Esophagus muscularis mucosa (tissue), 4 donors: ENCODE results near the gene USP28. TPM values are rescaled to one million over a fixed set of nuclear protein-coding genes. Genes with fewer than 3 reads are reported as not detected.
"Not testable (repeated sequence)": the region's sequence is repeated elsewhere in the genome, so short reads cannot be mapped to it uniquely, and the experiment has no call there.

ENCODE experiments used
- DNase-seq: peaks from one replicate; pipeline ENCODE4 v3.0.0-alpha.2; 2017; ENCODE audit errors: extremely low spot score
- H3K27ac ChIP-seq, 4 donors: fragments of 200-600 bp; sonication (generic); replicated peaks in 1 of 4; 1 replicate in 3 of 4; 2 replicates in 1 of 4; pipeline ENCODE4 v1.5.1; 2016 to 2019; ENCODE audit warnings: mild to moderate bottlenecking in 1 of 4
- H3K27me3 ChIP-seq, 4 donors: fragments of 200-600 bp; sonication (generic); one replicate each; pipeline versions ENCODE4 v1.5.1 to v1.6.0; 2016 to 2019
- H3K36me3 ChIP-seq, 4 donors: fragments of 200-600 bp; sonication (generic); one replicate each; pipeline ENCODE4 v1.5.1; 2016 to 2019
- H3K4me1 ChIP-seq, 4 donors: fragments of 200-600 bp; sonication (generic); one replicate each; pipeline ENCODE4 v1.5.1; 2016 to 2019
- H3K4me3 ChIP-seq, 4 donors: fragments of 200-600 bp; sonication (generic); 1 replicate in 2 of 4; 2 replicates in 2 of 4; pipeline ENCODE4 v1.5.1; 2016 to 2019; ENCODE audit warnings: mild to moderate bottlenecking in 4 of 4, moderate library complexity in 1 of 4
- H3K9me3 ChIP-seq, 4 donors: fragments of 200-600 bp; sonication (generic); 1 replicate in 3 of 4; 2 replicates in 1 of 4; pipeline ENCODE4 v1.5.1; 2016 to 2019
- EP300 ChIP-seq: sonication (generic); formaldehyde crosslinking; IDR thresholded peaks from one replicate; pipeline ENCODE4 v1.6.1; 2017; ENCODE audit warnings: antibody characterized with exemption
- POLR2A ChIP-seq: fragments of 450-650 bp; IDR thresholded peaks from one replicate; pipeline ENCODE4 v1.6.1; 2017; ENCODE audit warnings: antibody characterized with exemption, moderate library complexity, mild to moderate bottlenecking, low read depth
- POLR2AphosphoS5 ChIP-seq, 2 donors: sonication (generic); formaldehyde crosslinking; IDR thresholded peaks; one replicate each; pipeline ENCODE4 v1.6.1; 2017; ENCODE audit warnings: antibody characterized with exemption in 2 of 2
- WGBS: methylation state at CpG from one replicate; pipeline ENCODE4 v1.1.5; 2018; 5-methylcytosine and 5-hydroxymethylcytosine counted together
- intact Hi-C: fragments of 100-400 bp; cut with DNase I; formaldehyde crosslinking; loops from one replicate; pipeline ENCODE4 v1.15.1; 2023
- total RNA-seq, 4 donors: library from RNA; depleted of rRNA; stranded (reverse); fragments of >200 nt; gene quantifications; one replicate each; pipeline versions ENCODE4 v1.1.0 to v1.2.1, GENCODE V29; 2016
- TF ChIP-seq, protein P1 (sequence below), 3 experiments: fragments of 200-600 bp in 2 of 3; fragments of 450-650 bp in 1 of 3; sonication (generic) in 2 of 3; IDR thresholded peaks; one replicate each; pipeline ENCODE4 v1.5.1; 2017 to 2019; ENCODE audit warnings: antibody characterized with exemption in 3 of 3, mild to moderate bottlenecking in 2 of 3, moderate library complexity in 1 of 3

The USP28 gene
- total RNA-seq, 4 donors from 2014 or later: 25.2 to 45.9 (median 35.3) TPM

DNA sequence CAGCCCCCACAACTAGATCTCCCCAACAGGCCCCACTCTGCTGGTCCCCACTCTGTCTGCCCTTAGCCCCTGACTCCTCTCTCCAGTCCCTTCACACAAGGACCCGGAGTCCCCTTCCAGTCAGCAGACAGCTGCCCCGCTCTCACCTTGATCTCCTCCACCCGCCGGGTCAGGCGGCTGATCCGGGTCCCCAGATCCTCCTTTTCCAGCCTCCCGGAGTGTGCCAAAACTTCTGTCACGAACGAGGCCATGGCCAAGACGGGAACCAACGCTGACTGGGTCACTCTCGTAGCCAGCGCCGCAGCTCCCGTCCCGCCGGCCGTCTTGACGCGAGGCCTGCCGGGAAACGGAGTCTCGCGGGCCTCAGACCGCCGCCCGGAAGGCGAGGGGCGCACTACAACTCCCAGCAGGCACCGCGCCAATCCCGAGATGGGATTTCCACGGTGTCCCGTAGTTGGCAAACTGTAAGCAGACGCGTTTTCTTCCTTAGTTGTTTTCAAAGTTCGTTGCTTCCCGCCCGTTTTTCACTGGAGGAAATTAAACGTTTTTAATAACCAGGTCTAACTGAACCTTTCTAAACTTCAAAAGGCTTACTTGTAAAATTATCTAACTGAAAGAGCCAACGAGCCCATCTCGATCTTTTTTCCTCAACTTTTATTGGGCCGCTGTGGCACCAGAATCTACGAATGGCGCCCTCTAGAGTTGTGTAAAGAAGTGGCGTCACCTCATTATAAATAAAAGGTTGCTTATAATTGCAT is 101.8 kb downstream of the USP28 start, which contains the start of gene ZW10:
Gene ZW10, minus strand, starts transcription at position 277 of the 758 bp plus-strand sequence. Its CDS starts 26 bp downstream, at position 251.
- WGBS: under 1% methylated on average over 41 of the region's 46 CpGs
- TF ChIP-seq EP300: no peak
- no peak for TF ChIP-seq POLR2A
- TF ChIP-seq, protein P1, sequence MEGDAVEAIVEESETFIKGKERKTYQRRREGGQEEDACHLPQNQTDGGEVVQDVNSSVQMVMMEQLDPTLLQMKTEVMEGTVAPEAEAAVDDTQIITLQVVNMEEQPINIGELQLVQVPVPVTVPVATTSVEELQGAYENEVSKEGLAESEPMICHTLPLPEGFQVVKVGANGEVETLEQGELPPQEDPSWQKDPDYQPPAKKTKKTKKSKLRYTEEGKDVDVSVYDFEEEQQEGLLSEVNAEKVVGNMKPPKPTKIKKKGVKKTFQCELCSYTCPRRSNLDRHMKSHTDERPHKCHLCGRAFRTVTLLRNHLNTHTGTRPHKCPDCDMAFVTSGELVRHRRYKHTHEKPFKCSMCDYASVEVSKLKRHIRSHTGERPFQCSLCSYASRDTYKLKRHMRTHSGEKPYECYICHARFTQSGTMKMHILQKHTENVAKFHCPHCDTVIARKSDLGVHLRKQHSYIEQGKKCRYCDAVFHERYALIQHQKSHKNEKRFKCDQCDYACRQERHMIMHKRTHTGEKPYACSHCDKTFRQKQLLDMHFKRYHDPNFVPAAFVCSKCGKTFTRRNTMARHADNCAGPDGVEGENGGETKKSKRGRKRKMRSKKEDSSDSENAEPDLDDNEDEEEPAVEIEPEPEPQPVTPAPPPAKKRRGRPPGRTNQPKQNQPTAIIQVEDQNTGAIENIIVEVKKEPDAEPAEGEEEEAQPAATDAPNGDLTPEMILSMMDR (IDR thresholded peaks at IDR 0.05): peak; percentile 79 to 89 (median 83)
- TF ChIP-seq POLR2AphosphoS5 (IDR thresholded peaks at IDR 0.05): peak; percentile 78 to 95
- H3K27ac ChIP-seq: peak within 1 kb of the TSS; percentile 84 to 88 (median 88)
- peaks cover 0 to 14% (median 8%) of the 10 kb centered on the region in 4 donors for H3K36me3 ChIP-seq
- H3K4me1 ChIP-seq: peaks cover 16 to 34% (median 30%) of the 10 kb centered on the region in 4 donors
- intact Hi-C loops: loop anchor here (10.0 kb wide), 1 partner anchor 491 kb away; no protein-coding TSS in a partner anchor
- H3K4me3 ChIP-seq: peak within 1 kb of the TSS; percentile 72 to 87 (median 82)
- no peaks in the 10 kb centered on the region for H3K9me3 ChIP-seq
- peak; percentile 98 for DNase-seq
- H3K27me3 ChIP-seq: no peaks in the 10 kb centered on the region

DNA sequence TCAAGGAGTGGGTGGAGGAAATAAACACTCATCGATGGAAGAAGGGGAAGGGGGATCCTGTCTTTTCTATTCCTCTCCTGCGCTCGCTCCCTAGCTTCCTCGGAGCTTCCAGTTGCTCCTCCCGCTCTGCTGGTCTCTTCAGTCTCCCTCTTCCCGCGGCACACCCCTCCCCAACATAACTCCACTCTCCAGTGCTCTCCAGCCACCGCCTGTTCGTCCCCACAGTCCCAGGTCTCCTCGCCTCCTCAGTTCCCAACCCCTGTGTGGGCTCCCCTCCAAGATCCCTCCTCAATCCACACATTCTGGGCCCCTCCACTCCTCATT is 102.3 kb downstream of the USP28 start:
- peak overlapping the region; percentile 72 to 87 (median 82) for H3K4me3 ChIP-seq
- no peaks in the 10 kb centered on the region for H3K9me3 ChIP-seq
- DNase-seq: no peak
- TF ChIP-seq POLR2AphosphoS5 (IDR thresholded peaks at IDR 0.05) (no peak), POLR2A (no peak), EP300 (no peak)
- TF ChIP-seq, protein P1 (IDR thresholded peaks at IDR 0.05): no peak
- intact Hi-C loops: loop anchor here (10.0 kb wide), 1 partner anchor 492 kb away; no protein-coding TSS in a partner anchor
- WGBS: 2% methylated on average over 10 of the region's 10 CpGs
- peaks cover 0 to 20% (median 13%) of the 10 kb centered on the region in 4 donors for H3K36me3 ChIP-seq
- H3K27ac ChIP-seq: peak overlapping the region; percentile 84 to 88 (median 88)
- no peaks in the 10 kb centered on the region for H3K27me3 ChIP-seq
- H3K4me1 ChIP-seq: peaks cover 13 to 29% (median 25%) of the 10 kb centered on the region in 4 donors

DNA sequence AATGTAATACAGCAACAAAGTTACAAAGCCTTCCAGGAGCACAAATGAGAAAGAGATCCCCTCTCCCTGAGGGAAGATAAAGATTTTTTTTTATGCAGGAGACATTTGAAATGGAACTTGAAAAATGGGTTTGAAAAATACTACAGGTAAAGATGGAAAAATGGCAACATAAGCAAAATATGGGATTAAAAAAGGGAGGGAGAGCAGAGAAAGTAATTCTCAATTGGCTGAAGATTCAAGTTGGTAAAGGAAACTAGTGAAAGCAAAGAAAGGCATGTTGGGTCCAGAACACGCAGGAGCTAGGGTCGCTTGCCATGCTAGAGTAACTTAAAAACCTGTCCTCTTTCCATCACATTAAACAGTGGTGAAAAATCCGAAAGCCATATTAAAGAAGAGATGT is 103.4 kb downstream of the USP28 start:
- no peaks in the 10 kb centered on the region for H3K9me3 ChIP-seq
- H3K36me3 ChIP-seq: peaks cover 0 to 29% (median 23%) of the 10 kb centered on the region in 4 donors
- no peak for DNase-seq
- peak overlapping the region in 1 of 4 donors; percentile 78 for H3K4me3 ChIP-seq
- H3K4me1 ChIP-seq: peaks cover 13 to 27% (median 21%) of the 10 kb centered on the region in 4 donors
- 94% methylated on average over 3 of the region's 3 CpGs for WGBS
- no peak overlapping the region for H3K27ac ChIP-seq
- TF ChIP-seq POLR2A (no peak), EP300 (no peak), POLR2AphosphoS5 (IDR thresholded peaks at IDR 0.05) (no peak)
- TF ChIP-seq, protein P1 (IDR thresholded peaks at IDR 0.05): no peak
- H3K27me3 ChIP-seq: no peaks in the 10 kb centered on the region
- intact Hi-C loops: loop anchor here (10.0 kb wide), 1 partner anchor 493 kb away; no protein-coding TSS in a partner anchor

DNA sequence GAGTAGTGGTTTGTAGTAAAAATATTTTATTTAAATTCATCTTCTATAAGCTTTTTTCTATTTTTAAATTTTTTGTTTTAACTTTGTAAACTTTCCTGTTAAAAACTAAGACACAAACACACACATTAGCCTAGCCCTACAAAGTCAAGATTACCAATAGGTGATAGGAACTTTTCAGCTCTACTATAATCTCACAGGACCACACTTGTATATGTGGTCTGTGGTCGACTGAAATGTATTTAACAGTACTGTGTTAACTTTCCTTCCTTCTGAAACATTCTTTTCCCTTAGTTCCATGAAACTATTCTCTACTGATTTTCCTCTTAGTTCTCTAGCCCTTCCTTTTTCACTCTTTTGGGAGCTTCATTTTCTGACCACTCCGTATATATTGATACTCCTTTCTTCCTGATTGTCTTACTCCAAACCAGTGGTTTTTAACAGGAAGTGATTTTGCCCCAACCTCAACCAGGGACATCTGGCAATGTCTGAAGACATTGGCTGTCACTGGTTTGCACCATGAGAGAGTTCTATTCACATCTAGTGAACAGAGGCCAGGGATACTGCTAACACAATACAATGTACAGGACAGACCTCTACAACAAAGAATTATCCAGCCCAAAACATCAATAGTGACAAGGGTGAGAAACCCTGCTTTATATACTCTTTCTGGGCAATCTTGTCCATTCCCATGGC is 110.7 kb downstream of the USP28 start:
- Histone ChIP-seq H3K27ac (no peak overlapping the region), H3K4me1 (peaks cover 0 to 8% (median 6%) of the 10 kb centered on the region in 4 donors), H3K27me3 (no peaks in the 10 kb centered on the region), H3K36me3 (peaks cover 7 to 56% (median 35%) of the 10 kb centered on the region in 4 donors), H3K9me3 (no peaks in the 10 kb centered on the region), H3K4me3 (no peak overlapping the region)
- DNase-seq: no peak
- TF ChIP-seq, protein P1 (IDR thresholded peaks at IDR 0.05): no peak
- no peak for TF ChIP-seq EP300
- intact Hi-C loops: no loop called here
- 92% methylated on average over 2 of the region's 2 CpGs for WGBS

DNA sequence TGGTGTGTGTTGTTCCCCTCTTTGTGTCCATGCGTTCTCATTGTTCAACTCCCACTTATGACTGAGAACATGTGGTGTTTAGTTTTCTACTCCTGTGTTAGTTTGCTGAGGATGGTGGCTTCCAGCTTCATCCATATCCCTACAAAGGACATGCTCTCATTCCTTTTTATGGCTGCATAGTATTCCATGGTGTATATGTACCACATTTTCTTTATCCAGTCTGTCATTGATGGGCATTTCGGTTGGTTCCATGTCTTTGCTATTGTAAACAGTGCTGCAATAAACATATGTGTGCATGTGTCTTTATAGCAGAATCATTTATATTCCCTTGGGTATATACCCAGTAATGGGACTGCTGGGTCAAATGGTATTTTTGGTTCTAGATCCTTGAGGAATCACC is 112.3 kb downstream of the USP28 start:
- H3K9me3 ChIP-seq, H3K4me1 ChIP-seq, H3K4me3 ChIP-seq, H3K27ac ChIP-seq, intact Hi-C loops, DNase-seq, H3K27me3 ChIP-seq: not testable (repeated sequence)
- peaks cover 23 to 64% (median 43%) of the 10 kb centered on the region in 4 donors for H3K36me3 ChIP-seq
- 98% methylated on average over 2 of the region's 2 CpGs for WGBS
